ENCODE data around the gene SLC46A2. TPM values are rescaled to one million over a fixed set of nuclear protein-coding genes. Genes with fewer than 3 reads are reported as not detected.

Gene SLC46A2
- total and polyA plus RNA-seq, 2 of the 8 experiments (the other 6 are each of a cell fraction or from before 2014, with no cell fraction given), result 0.03 TPM; not detected in 1

DNA sequence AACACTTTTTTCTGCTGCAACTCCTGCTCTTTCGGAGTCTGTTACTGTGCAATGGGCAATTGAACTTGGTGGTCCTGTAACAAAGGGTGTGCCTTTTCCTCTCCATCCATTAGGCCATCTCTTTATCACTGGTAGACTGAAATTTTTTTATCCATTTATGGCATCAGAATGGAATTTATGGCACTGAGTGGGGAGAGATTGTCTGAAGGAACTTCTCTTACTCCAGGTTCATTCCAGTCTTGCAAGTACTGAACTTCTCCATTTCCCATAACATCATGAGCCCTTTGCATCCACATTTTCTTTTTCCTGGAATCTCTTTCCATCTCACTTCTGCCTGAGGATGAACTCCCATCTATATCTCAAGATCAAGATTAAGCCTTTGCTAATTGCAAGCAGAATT, 10.0 kb downstream of the SLC46A2 start:
- Histone ChIP-seq H4K5ac (ENCODE audit: insufficient read length, low read depth, low read length) (no peak overlapping the region), H3K4me1 (replicated peaks in 1 of 4; ENCODE audit: control insufficient read depth in 3 of 4, insufficient read depth in 4 of 4, low read length in 3 of 4) (no peaks in the 10 kb centered on the region), H3K27ac (ENCODE audit: low read depth, low read length) (no peak overlapping the region), H2BK12ac (ENCODE audit: low read depth, low read length) (no peak overlapping the region), H3K9ac (replicated peaks in 1 of 4; ENCODE audit: extremely low read depth in 1 of 4, low read depth in 3 of 4, low read length in 3 of 4) (no peak overlapping the region), H3K23me2 (ENCODE audit: low read depth, low read length) (no peaks in the 10 kb centered on the region), H3K79me1 (ENCODE audit: low read depth, low read length) (no peaks in the 10 kb centered on the region), H2BK120ac (replicated peaks; ENCODE audit: low read depth, low read length) (no peak overlapping the region), H4K91ac (replicated peaks; ENCODE audit: insufficient read length, low read length) (no peak overlapping the region), H3K9me3 (ENCODE audit: insufficient read depth in 2 of 2, low read depth in 1 of 2, low read length in 1 of 2) (no peaks in the 10 kb centered on the region), H3K18ac (ENCODE audit: extremely low read depth, low read length) (no peak overlapping the region), H3K4me2 (ENCODE audit: insufficient read depth in 1 of 2, low read depth in 2 of 2, low read length in 2 of 2) (no peak overlapping the region), H2BK15ac (ENCODE audit: low read length) (no peak overlapping the region), H2AK5ac (ENCODE audit: low read depth, low read length) (no peak overlapping the region), H4K8ac (ENCODE audit: extremely low read depth, insufficient read depth, low read length) (no peak overlapping the region), H3K36me3 (ENCODE audit: control insufficient read depth in 2 of 4, insufficient read depth in 4 of 4, low read length in 3 of 4) (no peaks in the 10 kb centered on the region; a peak in 1 of 8 replicates), H3K14ac (ENCODE audit: insufficient read length) (no peak overlapping the region), H4K20me1 (replicated peaks in 1 of 2; ENCODE audit: control insufficient read depth in 1 of 2, insufficient read depth in 2 of 2, low read length in 2 of 2) (no peaks in the 10 kb centered on the region), H2BK20ac (ENCODE audit: low read length) (no peak overlapping the region), H2BK5ac (ENCODE audit: low read depth, low read length) (no peak overlapping the region), H3K4ac (replicated peaks; ENCODE audit: insufficient read length, low read depth, low read length) (no peak overlapping the region), H3K4me3 (ENCODE audit: extremely low read depth in 1 of 4, insufficient read depth in 2 of 4, low read depth in 3 of 4, low read length in 4 of 4) (no peak overlapping the region), H3K79me2 (ENCODE audit: control insufficient read depth in 1 of 2, insufficient read depth in 2 of 2, low read length in 2 of 2) (no peaks in the 10 kb centered on the region), H3K56ac (replicated peaks; ENCODE audit: insufficient read length, low read depth, low read length) (no peak overlapping the region), H3K27me3 (replicated peaks in 1 of 4; ENCODE audit: control insufficient read depth in 3 of 4, extremely low read depth in 1 of 4, insufficient read depth in 3 of 4, low read length in 3 of 4) (no peaks in the 10 kb centered on the region), H2AFZ (ENCODE audit: low read length) (no peak overlapping the region), H3K23ac (ENCODE audit: insufficient read length) (no peak overlapping the region)
- 100% methylated on average over 1 of the region's 1 CpG; no CpG with 5 or more reads in 1 of the 2 experiments for WGBS, 2 experiments (ENCODE audit: extremely low coverage in 1 of 2, insufficient coverage in 1 of 2, insufficient read length in 1 of 2, insufficient replicate concordance in 2 of 2, low coverage in 1 of 2, low lambda C conversion rate in 2 of 2, missing lambda C conversion rate in 1 of 2)
- ChIA-PET POLR2A (ENCODE audit: partially characterized antibody) (no interaction called here), CTCF (ENCODE audit: partially characterized antibody) (interaction anchor here (1.3 to 5.0 kb wide), 4 partner anchors 11 to 45 kb away, joined by 4 to 24 read pairs (median 6); no protein-coding TSS in a partner anchor)
- no peak for FAIRE-seq
- DNase-seq (ENCODE audit: low read depth in 1 of 2, low spot score in 2 of 2), result no peak
- TF ChIP-seq ASH2L (IDR thresholded peaks at IDR 0.05; ENCODE audit: low read length) (no peak), KDM4A (IDR thresholded peaks at IDR 0.05; ENCODE audit: low read depth, low read length, severe bottlenecking) (no peak), HDAC2 (IDR thresholded peaks at IDR 0.05; ENCODE audit: borderline replicate concordance in 1 of 2, low read depth in 2 of 2, low read length in 2 of 2) (no peak), BCL11A (IDR thresholded peaks at IDR 0.05; ENCODE audit: low read depth in 2 of 2, low read length in 2 of 2) (no peak), SAP30 (IDR thresholded peaks at IDR 0.05; ENCODE audit: insufficient read depth, insufficient replicate concordance, low read length) (no peak), SP2 (IDR thresholded peaks at IDR 0.05; ENCODE audit: low read length) (no peak), YY1 (IDR thresholded peaks at IDR 0.05; ENCODE audit: low read depth, low read length) (no peak), USF2 (IDR thresholded peaks at IDR 0.05; ENCODE audit: low read length) (no peak), TAF7 (optimal IDR thresholded peaks at IDR 0.05; ENCODE audit: borderline replicate concordance, low read depth, low read length) (no peak), JUN (IDR thresholded peaks at IDR 0.05; ENCODE audit: low read depth, low read length) (no peak), POU5F1 (IDR thresholded peaks at IDR 0.05; ENCODE audit: low read depth, low read length) (no peak), SUZ12 (IDR thresholded peaks at IDR 0.05; ENCODE audit: low read length) (no peak), CHD1 (IDR thresholded peaks at IDR 0.05; ENCODE audit: low read depth, low read length) (no peak)
